GM23248 (cell line): ENCODE data around the gene ANAPC15.

Source experiments
- EZH2 ChIP-seq: fragments of 200-600 bp; sonication (generic); IDR thresholded peaks from 2 replicates; pipeline ENCODE4 v1.6.1; 2018; ENCODE audit warnings: antibody characterized with exemption, mild to moderate bottlenecking; ENCODE audit not compliant: insufficient read depth, poor library complexity, severe bottlenecking
- EZH2phosphoT487 ChIP-seq: fragments of 200-600 bp; sonication (generic); IDR thresholded peaks from 2 replicates; pipeline ENCODE4 v1.6.1; 2018; ENCODE audit warnings: antibody characterized with exemption, moderate library complexity, mild to moderate bottlenecking, low read depth; ENCODE audit not compliant: insufficient read depth

- no peak for TF ChIP-seq EZH2
- no peak for TF ChIP-seq EZH2phosphoT487
Observed at GRCh38 chr11:72112978-72113808, 698 bp upstream of the ANAPC15 start.
